Measurements from ENCODE around the gene ANXA8L1.
"Not testable (repeated sequence)": the region's sequence is repeated elsewhere in the genome, so short reads cannot be mapped to it uniquely, and the experiment has no call there.

The ANXA8L1 gene

DNA sequence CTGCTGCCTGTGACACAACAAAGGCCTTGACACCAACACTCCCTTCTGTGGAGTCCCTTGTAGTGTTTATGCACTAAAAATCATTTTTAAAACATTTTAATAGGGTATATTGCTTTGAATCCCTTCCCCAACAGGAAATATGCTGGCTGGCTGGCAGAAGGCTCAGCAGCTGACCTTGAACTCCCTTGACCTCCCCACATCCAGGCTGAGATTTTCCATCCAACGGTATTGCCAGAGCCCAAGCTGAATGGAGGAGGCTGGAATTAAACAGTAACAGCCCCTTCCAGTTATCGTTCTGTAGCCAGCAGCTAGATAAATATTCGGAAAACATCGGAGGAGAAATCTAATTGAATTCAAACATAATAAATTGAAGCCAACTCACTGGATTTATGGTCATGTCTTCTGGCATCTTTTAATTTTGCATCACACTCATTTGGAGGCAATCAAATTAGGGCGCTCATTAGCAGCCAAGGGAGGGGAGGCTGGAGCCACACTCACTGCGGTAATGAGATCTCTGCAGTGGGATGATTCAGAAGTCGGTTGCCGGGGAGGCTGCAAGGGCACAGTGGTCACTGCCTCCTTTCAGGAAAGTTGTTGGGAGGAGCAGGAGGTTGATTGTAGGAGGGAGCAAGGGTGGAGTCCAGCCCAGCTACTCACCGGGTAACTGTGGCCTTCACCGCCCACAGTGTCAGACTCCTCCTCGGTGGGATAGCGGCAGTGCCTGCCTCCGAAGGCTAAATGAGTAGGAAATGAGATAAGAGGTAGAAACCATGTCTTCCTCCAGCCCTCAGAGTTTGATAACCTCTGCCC, 44.2 kb downstream of the ANXA8L1 start:
- DNase-seq (ENCODE audit: low read depth); H3K4me3 ChIP-seq (ENCODE audit: control insufficient read depth, low read depth, low read length): not testable (repeated sequence)

- not testable (repeated sequence) for H3K4me3 ChIP-seq (ENCODE audit: control insufficient read depth, low read depth, low read length); DNase-seq (ENCODE audit: low read depth)
Measured at GRCh38 chr10:46423550-46423949, 48.0 kb downstream of the ANXA8L1 start.

DNA sequence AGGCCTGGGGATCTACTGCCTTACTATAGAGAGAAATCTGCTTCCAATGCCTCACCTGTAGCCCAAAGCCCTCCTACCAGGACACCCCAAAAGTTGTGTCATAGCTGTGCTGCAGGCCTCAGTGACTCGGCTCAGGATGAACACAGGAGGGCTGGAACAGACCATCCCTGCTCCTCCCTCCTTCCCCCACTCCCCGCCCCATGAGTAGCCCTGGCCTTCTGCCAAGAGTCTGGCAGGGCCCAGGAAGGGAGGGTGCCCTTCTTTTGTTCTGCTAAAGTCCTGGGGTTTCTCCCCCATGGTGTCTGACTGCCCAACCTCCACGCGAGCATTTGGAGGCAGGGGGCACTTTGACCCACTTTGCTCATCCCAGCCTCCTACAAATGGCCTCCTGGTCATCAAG, 65.4 kb downstream of the ANXA8L1 start:
- not testable (repeated sequence) for DNase-seq (ENCODE audit: low read depth); H3K4me3 ChIP-seq (ENCODE audit: control insufficient read depth, low read depth, low read length)

Measured in AG09309 (cell line).